ENCODE measurements around the gene CYP39A1.

CYP39A1 gene

GRCh38 chr6:46635462-46635861 is 17.2 kb downstream of the CYP39A1 start:
- Histone ChIP-seq H4K8ac (ENCODE audit: low read depth, low read length) (no peak overlapping the region), H2BK15ac (replicated peaks; ENCODE audit: low read depth) (no peak overlapping the region), H3K27ac (ENCODE audit: low read depth, low read length) (no peak overlapping the region), H3K4me1 (ENCODE audit: control insufficient read depth, low read depth, low read length) (no peaks in the 10 kb centered on the region), H3K4ac (ENCODE audit: low read depth, low read length) (no peak overlapping the region), H4K5ac (ENCODE audit: low read length) (no peak overlapping the region), H3K23ac (ENCODE audit: low read length) (no peak overlapping the region), H3K4me2 (ENCODE audit: low read length) (no peak overlapping the region), H2BK120ac (ENCODE audit: low read depth, low read length) (no peak overlapping the region), H3K79me2 (ENCODE audit: control insufficient read depth, insufficient read depth, low read length) (no peaks in the 10 kb centered on the region), H2BK5ac (ENCODE audit: low read length) (no peak overlapping the region), H3K56ac (ENCODE audit: low read length) (no peak overlapping the region), H3K4me3 (ENCODE audit: low read length) (no peak overlapping the region), H3K18ac (ENCODE audit: low read length) (no peak overlapping the region), H3K9ac (ENCODE audit: low read length) (no peak overlapping the region), H3K36me3 (ENCODE audit: control insufficient read depth, insufficient read depth, low read length) (no peaks in the 10 kb centered on the region), H3K79me1 (ENCODE audit: low read length) (no peaks in the 10 kb centered on the region), H2AK5ac (ENCODE audit: low read length) (no peak overlapping the region), H3K27me3 (ENCODE audit: insufficient read depth, low read length, poor library complexity) (no peaks in the 10 kb centered on the region)
- WGBS (ENCODE audit: extremely low coverage, insufficient coverage, low lambda C conversion rate): no CpG with 5 or more reads among the region's 6 CpGs
- no peak for DNase-seq

- Histone ChIP-seq H4K8ac (ENCODE audit: low read depth, low read length) (no peak overlapping the region), H3K9ac (ENCODE audit: low read length) (no peak overlapping the region), H2BK120ac (ENCODE audit: low read depth, low read length) (no peak overlapping the region), H3K18ac (ENCODE audit: low read length) (no peak overlapping the region), H2BK5ac (ENCODE audit: low read length) (no peak overlapping the region), H3K4me1 (ENCODE audit: control insufficient read depth, low read depth, low read length) (no peaks in the 10 kb centered on the region), H2BK15ac (replicated peaks; ENCODE audit: low read depth) (no peak overlapping the region), H3K79me1 (ENCODE audit: low read length) (no peaks in the 10 kb centered on the region), H3K79me2 (ENCODE audit: control insufficient read depth, insufficient read depth, low read length) (no peaks in the 10 kb centered on the region), H3K23ac (ENCODE audit: low read length) (no peak overlapping the region), H3K4me3 (ENCODE audit: low read length) (no peak overlapping the region), H4K5ac (ENCODE audit: low read length) (no peak overlapping the region), H3K56ac (ENCODE audit: low read length) (no peak overlapping the region), H2AK5ac (ENCODE audit: low read length) (no peak overlapping the region), H3K4ac (ENCODE audit: low read depth, low read length) (no peak overlapping the region), H3K27me3 (ENCODE audit: insufficient read depth, low read length, poor library complexity) (no peaks in the 10 kb centered on the region), H3K4me2 (ENCODE audit: low read length) (no peak overlapping the region), H3K27ac (ENCODE audit: low read depth, low read length) (no peak overlapping the region), H3K36me3 (ENCODE audit: control insufficient read depth, insufficient read depth, low read length) (no peaks in the 10 kb centered on the region)
- DNase-seq: no peak
- no CpG with 5 or more reads among the region's 1 CpG for WGBS (ENCODE audit: extremely low coverage, insufficient coverage, low lambda C conversion rate)
Observed at GRCh38 chr6:46632053-46632452, 20.6 kb downstream of the CYP39A1 start.

- WGBS (ENCODE audit: extremely low coverage, insufficient coverage, low lambda C conversion rate): no CpG with 5 or more reads among the region's 7 CpGs
- no peak overlapping the region for H3K27ac ChIP-seq (ENCODE audit: low read depth, low read length)
- H3K27me3 ChIP-seq (ENCODE audit: insufficient read depth, low read length, poor library complexity): no peaks in the 10 kb centered on the region
Observed at GRCh38 chr6:46629691-46630090, 22.9 kb downstream of the CYP39A1 start.

GRCh38 chr6:46628976-46629375 is 23.6 kb downstream of the CYP39A1 start:
- H2BK120ac ChIP-seq (ENCODE audit: low read depth, low read length): no peak overlapping the region
- H3K4me3 ChIP-seq (ENCODE audit: low read length): no peak overlapping the region
- no peaks in the 10 kb centered on the region for H3K4me1 ChIP-seq (ENCODE audit: control insufficient read depth, low read depth, low read length)
- H3K36me3 ChIP-seq (ENCODE audit: control insufficient read depth, insufficient read depth, low read length): no peaks in the 10 kb centered on the region
- no peak overlapping the region for H2BK15ac ChIP-seq (replicated peaks; ENCODE audit: low read depth)
- H4K5ac ChIP-seq (ENCODE audit: low read length): no peak overlapping the region
- H3K23ac ChIP-seq (ENCODE audit: low read length): no peak overlapping the region
- no peak overlapping the region for H2AK5ac ChIP-seq (ENCODE audit: low read length)
- WGBS (ENCODE audit: extremely low coverage, insufficient coverage, low lambda C conversion rate): no CpG with 5 or more reads among the region's 3 CpGs
- DNase-seq: no peak
- H3K79me2 ChIP-seq (ENCODE audit: control insufficient read depth, insufficient read depth, low read length): no peaks in the 10 kb centered on the region
- no peak overlapping the region for H3K56ac ChIP-seq (ENCODE audit: low read length)
- no peaks in the 10 kb centered on the region for H3K79me1 ChIP-seq (ENCODE audit: low read length)
- no peak overlapping the region for H4K8ac ChIP-seq (ENCODE audit: low read depth, low read length)
- H3K4ac ChIP-seq (ENCODE audit: low read depth, low read length): no peak overlapping the region
- H3K18ac ChIP-seq (ENCODE audit: low read length): no peak overlapping the region
- no peak overlapping the region for H3K27ac ChIP-seq (ENCODE audit: low read depth, low read length)
- H3K4me2 ChIP-seq (ENCODE audit: low read length): no peak overlapping the region
- no peak overlapping the region for H3K9ac ChIP-seq (ENCODE audit: low read length)
- no peak overlapping the region for H2BK5ac ChIP-seq (ENCODE audit: low read length)
- H3K27me3 ChIP-seq (ENCODE audit: insufficient read depth, low read length, poor library complexity): no peaks in the 10 kb centered on the region

More at GRCh38 chr6:46629691-46630090, 22.9 kb downstream of the CYP39A1 start:
- H3K18ac ChIP-seq (ENCODE audit: low read length): no peak overlapping the region
- no peak overlapping the region for H3K23ac ChIP-seq (ENCODE audit: low read length)
- H3K36me3 ChIP-seq (ENCODE audit: control insufficient read depth, insufficient read depth, low read length): no peaks in the 10 kb centered on the region
- no peak overlapping the region for H3K4me3 ChIP-seq (ENCODE audit: low read length)
- H4K8ac ChIP-seq (ENCODE audit: low read depth, low read length): no peak overlapping the region
- no peak overlapping the region for H3K9ac ChIP-seq (ENCODE audit: low read length)
- no peak for DNase-seq
- H2BK5ac ChIP-seq (ENCODE audit: low read length): no peak overlapping the region
- H3K56ac ChIP-seq (ENCODE audit: low read length): no peak overlapping the region
- no peak overlapping the region for H3K4ac ChIP-seq (ENCODE audit: low read depth, low read length)
- no peak overlapping the region for H4K5ac ChIP-seq (ENCODE audit: low read length)
- no peaks in the 10 kb centered on the region for H3K79me1 ChIP-seq (ENCODE audit: low read length)
- H3K4me2 ChIP-seq (ENCODE audit: low read length): no peak overlapping the region
- no peaks in the 10 kb centered on the region for H3K4me1 ChIP-seq (ENCODE audit: control insufficient read depth, low read depth, low read length)
- no peak overlapping the region for H2BK120ac ChIP-seq (ENCODE audit: low read depth, low read length)
- no peak overlapping the region for H2BK15ac ChIP-seq (replicated peaks; ENCODE audit: low read depth)
- H3K79me2 ChIP-seq (ENCODE audit: control insufficient read depth, insufficient read depth, low read length): no peaks in the 10 kb centered on the region
- H2AK5ac ChIP-seq (ENCODE audit: low read length): no peak overlapping the region

- H4K5ac ChIP-seq (ENCODE audit: low read length): no peak overlapping the region
- H2AK5ac ChIP-seq (ENCODE audit: low read length): no peak overlapping the region
- no peaks in the 10 kb centered on the region for H3K79me2 ChIP-seq (ENCODE audit: control insufficient read depth, insufficient read depth, low read length)
- H3K4me3 ChIP-seq (ENCODE audit: low read length): no peak overlapping the region
- H3K23ac ChIP-seq (ENCODE audit: low read length): no peak overlapping the region
- peak overlapping the region; percentile 92 for H2BK15ac ChIP-seq (replicated peaks; ENCODE audit: low read depth)
- H2BK120ac ChIP-seq (ENCODE audit: low read depth, low read length): no peak overlapping the region
- no peak overlapping the region for H3K9ac ChIP-seq (ENCODE audit: low read length)
- H2BK5ac ChIP-seq (ENCODE audit: low read length): no peak overlapping the region
- no peak overlapping the region for H3K4ac ChIP-seq (ENCODE audit: low read depth, low read length)
- no peak overlapping the region for H3K4me2 ChIP-seq (ENCODE audit: low read length)
- no peaks in the 10 kb centered on the region for H3K36me3 ChIP-seq (ENCODE audit: control insufficient read depth, insufficient read depth, low read length)
- no peaks in the 10 kb centered on the region for H3K79me1 ChIP-seq (ENCODE audit: low read length)
- H3K27me3 ChIP-seq (ENCODE audit: insufficient read depth, low read length, poor library complexity): no peaks in the 10 kb centered on the region
- no peak overlapping the region for H3K18ac ChIP-seq (ENCODE audit: low read length)
- no peak overlapping the region for H4K8ac ChIP-seq (ENCODE audit: low read depth, low read length)
- H3K27ac ChIP-seq (ENCODE audit: low read depth, low read length): no peak overlapping the region
- no peak overlapping the region for H3K56ac ChIP-seq (ENCODE audit: low read length)
- peak; percentile 19 for DNase-seq
- no CpG with 5 or more reads among the region's 1 CpG for WGBS (ENCODE audit: extremely low coverage, insufficient coverage, low lambda C conversion rate)
- H3K4me1 ChIP-seq (ENCODE audit: control insufficient read depth, low read depth, low read length): no peaks in the 10 kb centered on the region
Observed at GRCh38 chr6:46628498-46628897, 24.1 kb downstream of the CYP39A1 start.

- Histone ChIP-seq H3K4me2 (ENCODE audit: low read length) (no peak overlapping the region), H3K27ac (ENCODE audit: low read depth, low read length) (no peak overlapping the region), H3K9ac (ENCODE audit: low read length) (no peak overlapping the region), H2AK5ac (ENCODE audit: low read length) (no peak overlapping the region), H3K79me1 (ENCODE audit: low read length) (no peaks in the 10 kb centered on the region), H4K8ac (ENCODE audit: low read depth, low read length) (no peak overlapping the region), H2BK120ac (ENCODE audit: low read depth, low read length) (no peak overlapping the region), H4K5ac (ENCODE audit: low read length) (no peak overlapping the region), H2BK15ac (replicated peaks; ENCODE audit: low read depth) (no peak overlapping the region), H3K56ac (ENCODE audit: low read length) (no peak overlapping the region), H3K18ac (ENCODE audit: low read length) (no peak overlapping the region), H3K4me1 (ENCODE audit: control insufficient read depth, low read depth, low read length) (no peaks in the 10 kb centered on the region), H3K79me2 (ENCODE audit: control insufficient read depth, insufficient read depth, low read length) (no peaks in the 10 kb centered on the region), H3K36me3 (ENCODE audit: control insufficient read depth, insufficient read depth, low read length) (no peaks in the 10 kb centered on the region), H3K4me3 (ENCODE audit: low read length) (no peak overlapping the region), H3K27me3 (ENCODE audit: insufficient read depth, low read length, poor library complexity) (no peaks in the 10 kb centered on the region), H3K23ac (ENCODE audit: low read length) (no peak overlapping the region), H2BK5ac (ENCODE audit: low read length) (no peak overlapping the region), H3K4ac (ENCODE audit: low read depth, low read length) (no peak overlapping the region)
- no peak for DNase-seq
- WGBS (ENCODE audit: extremely low coverage, insufficient coverage, low lambda C conversion rate): no CpG with 5 or more reads among the region's 4 CpGs
Observed at GRCh38 chr6:46626976-46627375, 25.6 kb downstream of the CYP39A1 start.
